Peyer's patch (tissue), 4 donors: ENCODE data around the gene PAH. TPM values are rescaled to one million over a fixed set of nuclear protein-coding genes. Genes with fewer than 3 reads are reported as not detected.
A peak's percentile ranks its signal among the peaks of the same experiment; 100 is the strongest.

ENCODE experiments used
- DNase-seq, 3 donors: peaks; one replicate each; pipeline ENCODE4 v3.0.0-alpha.2; 2017 to 2019
- H3K27ac ChIP-seq, 4 donors: fragments of 200-600 bp; sonication (generic); one replicate each; pipeline ENCODE4 v1.5.1; 2016 to 2019
- H3K27me3 ChIP-seq, 2 donors: fragments of 200-600 bp; sonication (generic); one replicate each; pipeline ENCODE4 v1.5.1; 2019
- H3K36me3 ChIP-seq, 3 donors: fragments of 200-600 bp; sonication (generic); one replicate each; pipeline ENCODE4 v1.5.1; 2016 to 2019
- H3K4me1 ChIP-seq, 4 donors: fragments of 200-600 bp; sonication (generic); one replicate each; pipeline ENCODE4 v1.5.1; 2016 to 2019
- H3K4me3 ChIP-seq, 4 donors: fragments of 200-600 bp; sonication (generic); 1 replicate in 3 of 4; 2 replicates in 1 of 4; pipeline ENCODE4 v1.5.1; 2016 to 2019; ENCODE audit warnings: mild to moderate bottlenecking in 1 of 4
- H3K9me3 ChIP-seq, 4 donors: fragments of 200-600 bp; sonication (generic); one replicate each; pipeline ENCODE4 v1.5.1; 2016 to 2019; ENCODE audit warnings: mild to moderate bottlenecking in 1 of 4
- POLR2A ChIP-seq, 2 donors: fragments of 450-650 bp; IDR thresholded peaks; one replicate each; pipeline ENCODE4 v1.5.1; 2017; ENCODE audit warnings: antibody characterized with exemption in 2 of 2, mild to moderate bottlenecking in 2 of 2, moderate library complexity in 2 of 2
- total RNA-seq, 4 donors: library from RNA; depleted of rRNA; stranded (reverse); fragments of >200 nt; gene quantifications; one replicate each; pipeline ENCODE4 v1.1.0, GENCODE V29; 2016
- TF ChIP-seq, protein P1 (sequence below), 6 experiments: fragments of 450-650 bp in 4 of 6; fragments of 200-600 bp in 2 of 6; sonication (generic) in 1 of 6; IDR thresholded peaks; one replicate each; pipeline ENCODE4 v1.5.1; 2017 to 2019; ENCODE audit warnings: antibody characterized with exemption in 6 of 6, mild to moderate bottlenecking in 3 of 6, moderate library complexity in 1 of 6

The PAH gene
- total RNA-seq, 4 donors from 2014 or later, result not detected

DNA sequence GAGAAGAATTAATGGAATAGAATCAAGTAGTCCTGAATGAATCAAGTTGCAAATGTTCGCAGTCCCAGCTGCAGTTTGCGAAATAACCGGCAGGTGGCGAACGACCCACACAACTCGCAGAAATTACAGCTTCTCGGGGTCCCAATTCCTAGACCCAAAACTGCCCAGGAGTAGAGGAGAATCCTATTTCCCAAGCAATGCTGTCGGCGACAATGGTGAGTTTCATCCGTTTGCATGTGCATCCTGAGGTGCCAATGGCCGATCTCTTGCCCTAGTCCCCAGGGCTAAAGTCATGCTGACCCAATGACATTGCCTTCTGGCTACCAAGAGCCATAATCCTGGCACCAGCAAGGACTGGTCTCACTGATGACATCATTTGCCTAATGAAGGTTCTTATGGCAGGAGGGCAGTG, 31.9 kb upstream of the PAH start:
- H3K4me1 ChIP-seq, result no peaks in the 10 kb centered on the region
- DNase-seq, result peak; percentile 62 to 72 (median 67)
- H3K9me3 ChIP-seq, result no peaks in the 10 kb centered on the region
- no peak overlapping the region for H3K27ac ChIP-seq
- H3K4me3 ChIP-seq, result no peak overlapping the region
- no peak for TF ChIP-seq POLR2A (IDR thresholded peaks at IDR 0.05)
- TF ChIP-seq, protein P1, sequence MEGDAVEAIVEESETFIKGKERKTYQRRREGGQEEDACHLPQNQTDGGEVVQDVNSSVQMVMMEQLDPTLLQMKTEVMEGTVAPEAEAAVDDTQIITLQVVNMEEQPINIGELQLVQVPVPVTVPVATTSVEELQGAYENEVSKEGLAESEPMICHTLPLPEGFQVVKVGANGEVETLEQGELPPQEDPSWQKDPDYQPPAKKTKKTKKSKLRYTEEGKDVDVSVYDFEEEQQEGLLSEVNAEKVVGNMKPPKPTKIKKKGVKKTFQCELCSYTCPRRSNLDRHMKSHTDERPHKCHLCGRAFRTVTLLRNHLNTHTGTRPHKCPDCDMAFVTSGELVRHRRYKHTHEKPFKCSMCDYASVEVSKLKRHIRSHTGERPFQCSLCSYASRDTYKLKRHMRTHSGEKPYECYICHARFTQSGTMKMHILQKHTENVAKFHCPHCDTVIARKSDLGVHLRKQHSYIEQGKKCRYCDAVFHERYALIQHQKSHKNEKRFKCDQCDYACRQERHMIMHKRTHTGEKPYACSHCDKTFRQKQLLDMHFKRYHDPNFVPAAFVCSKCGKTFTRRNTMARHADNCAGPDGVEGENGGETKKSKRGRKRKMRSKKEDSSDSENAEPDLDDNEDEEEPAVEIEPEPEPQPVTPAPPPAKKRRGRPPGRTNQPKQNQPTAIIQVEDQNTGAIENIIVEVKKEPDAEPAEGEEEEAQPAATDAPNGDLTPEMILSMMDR (IDR thresholded peaks at IDR 0.05), result peak; percentile 56 to 92 (median 81)
- H3K36me3 ChIP-seq, result no peaks in the 10 kb centered on the region
- peaks cover 0 to 14% of the 10 kb centered on the region in 2 donors for H3K27me3 ChIP-seq

DNA sequence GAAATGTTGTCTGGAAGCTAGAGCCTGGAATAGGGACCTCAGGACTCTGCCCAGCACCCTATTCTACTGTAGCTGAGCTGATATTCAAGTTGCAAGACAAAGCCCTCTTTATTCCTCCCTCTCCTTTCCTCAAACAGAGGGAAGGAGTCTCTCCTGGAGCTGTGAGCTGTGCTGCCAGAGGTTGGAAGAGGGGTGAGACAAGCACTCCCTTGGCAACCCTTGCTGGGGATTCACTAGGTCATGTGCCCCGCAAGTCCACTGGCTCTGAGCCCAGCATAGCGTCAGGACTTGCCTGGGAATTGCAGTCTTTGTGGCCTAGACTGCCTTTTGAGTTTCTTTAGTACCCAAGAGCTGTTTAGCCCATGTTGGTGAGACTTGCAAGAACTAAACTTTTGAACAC, 29.0 kb upstream of the PAH start:
- Histone ChIP-seq H3K36me3 (no peaks in the 10 kb centered on the region), H3K4me3 (no peak overlapping the region), H3K4me1 (no peaks in the 10 kb centered on the region), H3K27ac (no peak overlapping the region), H3K27me3 (peaks cover 0 to 11% of the 10 kb centered on the region in 2 donors), H3K9me3 (peaks cover 0 to under 1% (median 0%) of the 10 kb centered on the region in 4 donors)
- no peak for DNase-seq
- TF ChIP-seq POLR2A (IDR thresholded peaks at IDR 0.05), result no peak
- TF ChIP-seq, protein P1 (IDR thresholded peaks at IDR 0.05), result no peak

DNA sequence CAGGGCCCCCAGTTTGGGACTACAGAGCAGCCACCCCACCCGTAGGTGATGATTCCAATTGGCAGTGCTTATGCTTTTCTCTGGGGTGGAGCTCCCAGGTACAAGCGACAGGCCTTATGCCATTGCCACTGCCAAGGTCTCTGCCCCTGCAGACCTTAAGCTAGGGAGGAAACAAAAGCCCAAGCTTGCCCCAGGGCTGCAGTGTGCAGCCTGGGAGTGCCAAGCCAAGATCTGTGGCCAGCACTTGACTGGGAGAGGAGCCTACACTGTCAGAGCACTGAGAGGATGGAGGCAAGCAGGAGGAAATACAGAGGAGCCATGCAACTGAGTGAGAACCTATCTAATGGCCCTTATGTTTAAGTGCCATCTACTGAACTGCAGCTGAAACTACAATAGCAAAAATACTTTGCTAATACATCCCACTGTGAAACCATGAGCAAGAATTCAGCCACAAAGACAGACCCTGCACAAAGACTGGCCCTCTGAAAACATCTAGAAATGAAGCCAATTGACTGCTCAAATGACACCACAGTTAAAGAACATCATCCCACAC, 22.7 kb upstream of the PAH start:
- Histone ChIP-seq H3K4me1 (no peaks in the 10 kb centered on the region), H3K27me3 (no peaks in the 10 kb centered on the region), H3K4me3 (no peak overlapping the region), H3K36me3 (no peaks in the 10 kb centered on the region), H3K9me3 (peaks cover 0 to 3% (median 0%) of the 10 kb centered on the region in 4 donors), H3K27ac (no peak overlapping the region)
- DNase-seq, result no peak
- no peak for TF ChIP-seq POLR2A (IDR thresholded peaks at IDR 0.05)
- TF ChIP-seq, protein P1 (IDR thresholded peaks at IDR 0.05), result no peak

DNA sequence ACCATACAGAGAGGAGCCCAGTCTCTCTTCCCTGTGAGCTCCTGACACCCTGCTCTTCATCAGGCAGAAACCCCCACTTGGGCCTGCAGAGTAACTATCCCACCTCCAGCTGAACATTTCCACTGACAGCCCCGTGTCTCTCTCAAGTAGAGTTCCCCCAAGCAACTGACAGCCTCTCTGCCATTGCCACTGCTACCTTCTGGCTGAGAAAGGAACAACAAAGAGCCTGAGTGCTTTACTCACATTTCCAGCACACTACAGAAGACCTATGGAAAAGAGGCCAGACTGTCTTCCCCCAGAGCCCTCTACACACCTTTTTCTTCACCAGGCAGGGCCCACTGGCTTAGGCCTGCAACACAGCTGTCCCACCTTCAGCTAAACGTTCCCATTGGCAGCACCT, 22.0 kb upstream of the PAH start:
- Histone ChIP-seq H3K36me3 (no peaks in the 10 kb centered on the region), H3K9me3 (peaks cover 0 to 3% (median 0%) of the 10 kb centered on the region in 4 donors), H3K4me3 (no peak overlapping the region), H3K4me1 (no peaks in the 10 kb centered on the region), H3K27me3 (no peaks in the 10 kb centered on the region), H3K27ac (no peak overlapping the region)
- no peak for DNase-seq
- TF ChIP-seq, protein P1 (IDR thresholded peaks at IDR 0.05), result no peak
- no peak for TF ChIP-seq POLR2A (IDR thresholded peaks at IDR 0.05)

DNA sequence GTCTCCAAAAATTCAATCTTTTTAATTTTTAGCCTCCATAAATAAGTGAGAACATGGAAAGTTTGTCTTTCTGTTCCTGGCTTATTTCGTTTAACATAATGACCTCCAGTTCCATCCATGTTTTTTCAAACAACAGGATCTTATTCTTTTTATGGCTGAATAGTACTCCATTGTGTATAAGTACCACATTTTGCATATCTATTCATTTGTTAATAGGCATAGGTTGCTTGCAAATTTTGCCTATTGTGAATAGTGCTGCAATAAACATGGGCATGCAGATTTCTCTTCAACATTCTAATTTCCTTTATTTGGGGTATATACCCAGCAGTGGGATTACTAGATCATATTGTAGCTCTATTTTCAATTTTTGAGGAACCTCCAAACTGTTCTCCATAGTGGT, 16.1 kb upstream of the PAH start:
- no peaks in the 10 kb centered on the region for H3K27me3 ChIP-seq
- TF ChIP-seq, protein P1 (IDR thresholded peaks at IDR 0.05), result no peak
- no peak for TF ChIP-seq POLR2A (IDR thresholded peaks at IDR 0.05)
- no peaks in the 10 kb centered on the region for H3K4me1 ChIP-seq
- no peak for DNase-seq
- no peak overlapping the region for H3K4me3 ChIP-seq
- no peaks in the 10 kb centered on the region for H3K9me3 ChIP-seq
- no peak overlapping the region for H3K27ac ChIP-seq
- no peaks in the 10 kb centered on the region for H3K36me3 ChIP-seq

DNA sequence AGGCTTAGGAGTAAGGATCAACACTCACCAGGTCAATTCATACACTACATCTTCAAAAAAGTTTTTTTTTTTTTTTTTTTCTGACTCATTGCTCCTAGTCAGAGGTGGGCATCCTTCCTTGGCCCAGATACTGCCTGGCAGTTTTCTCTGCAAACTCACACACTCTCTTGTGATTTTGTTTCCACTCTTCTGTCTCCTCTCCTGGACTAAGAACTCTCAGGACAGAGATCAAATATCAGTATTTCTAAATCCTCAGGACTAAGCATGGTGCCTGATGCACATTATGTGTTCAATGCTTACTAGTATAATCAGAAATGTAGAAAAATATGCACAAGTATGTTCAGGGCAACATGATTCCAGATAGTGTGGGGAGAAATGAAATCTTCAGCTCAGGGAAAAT, 10.2 kb upstream of the PAH start:
- H3K4me3 ChIP-seq, result no peak overlapping the region
- H3K36me3 ChIP-seq, result no peaks in the 10 kb centered on the region
- no peaks in the 10 kb centered on the region for H3K4me1 ChIP-seq
- DNase-seq, result no peak
- H3K27ac ChIP-seq, result no peak overlapping the region
- no peaks in the 10 kb centered on the region for H3K27me3 ChIP-seq
- no peaks in the 10 kb centered on the region for H3K9me3 ChIP-seq
- no peak for TF ChIP-seq POLR2A (IDR thresholded peaks at IDR 0.05)
- TF ChIP-seq, protein P1 (IDR thresholded peaks at IDR 0.05), result no peak
